ENCODE measurements around the gene AGBL1.
A peak's percentile ranks its signal among the peaks of the same experiment; 100 is the strongest.

The AGBL1 gene

DNA sequence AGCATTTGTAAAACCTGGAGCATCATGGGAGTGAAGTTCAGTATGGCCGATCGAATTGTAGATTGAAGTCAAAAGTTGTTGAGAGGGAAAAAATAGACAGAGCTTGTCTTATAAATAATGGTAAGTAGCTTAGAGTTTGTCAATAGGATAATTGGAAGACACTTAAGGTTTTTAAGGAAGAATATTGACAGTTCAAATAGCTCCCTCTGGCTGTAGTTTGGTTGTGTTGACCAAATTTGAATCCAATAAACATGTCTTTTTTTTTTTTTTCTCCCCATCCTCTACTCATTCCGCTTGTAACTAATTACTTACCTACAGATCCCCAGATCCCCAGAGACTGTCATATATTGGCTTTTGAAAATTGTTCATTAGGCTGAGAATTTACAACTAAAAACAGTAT lies 677.0 kb downstream of the AGBL1 start:
- no peak for DNase-seq

DNA sequence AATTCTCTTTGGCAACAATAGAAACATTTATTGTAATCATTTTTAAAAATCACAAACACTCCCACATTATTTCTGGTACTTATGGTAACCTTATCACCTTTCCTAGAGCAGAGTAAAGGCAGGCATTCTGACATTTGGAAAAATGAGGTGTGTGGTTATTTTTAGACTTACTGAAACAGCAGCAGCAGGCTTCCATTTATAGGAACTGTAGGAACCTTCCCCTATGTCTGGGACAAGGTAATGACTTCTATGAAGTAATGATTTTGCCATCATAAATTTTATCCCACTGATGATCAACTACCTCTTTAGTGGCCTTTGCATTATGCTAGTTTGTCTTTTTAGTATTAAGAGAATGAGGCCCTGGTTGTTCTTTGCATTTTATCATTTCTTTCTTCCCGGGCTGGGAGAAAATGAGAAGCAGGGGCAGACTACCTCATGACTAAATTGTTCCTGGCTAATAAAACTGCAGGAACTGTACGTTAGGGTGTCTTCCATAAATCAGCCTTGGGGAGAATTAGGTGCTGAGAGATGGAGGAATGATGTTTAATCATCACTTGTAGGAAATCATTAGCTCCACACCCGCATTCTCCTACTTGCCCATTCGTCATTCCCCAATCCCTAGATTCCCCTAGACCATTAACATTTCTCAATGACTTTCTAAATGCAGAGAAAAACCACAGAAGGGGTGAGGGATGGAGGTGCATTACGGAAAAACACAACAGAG lies 680.3 kb downstream of the AGBL1 start:
- no peak for DNase-seq

DNA sequence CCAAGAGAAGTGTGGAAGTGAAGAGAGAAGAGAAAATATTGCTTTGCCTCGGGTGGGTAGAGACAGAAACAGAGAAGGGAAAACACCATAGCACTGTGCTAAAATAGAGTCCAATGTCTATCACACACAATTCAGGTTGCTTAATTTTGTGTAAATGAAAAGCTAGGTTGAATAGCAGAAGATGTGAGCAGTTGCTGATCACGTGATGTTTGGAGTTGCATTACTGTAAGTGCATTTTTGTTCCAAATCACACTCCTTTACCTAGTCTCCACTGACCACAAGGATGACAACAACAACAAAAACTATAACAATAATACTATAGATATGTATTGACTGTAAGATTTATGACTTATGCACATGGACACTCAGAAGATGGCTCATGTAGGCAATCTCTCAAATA lies 683.2 kb downstream of the AGBL1 start:
- no peak for DNase-seq

DNA sequence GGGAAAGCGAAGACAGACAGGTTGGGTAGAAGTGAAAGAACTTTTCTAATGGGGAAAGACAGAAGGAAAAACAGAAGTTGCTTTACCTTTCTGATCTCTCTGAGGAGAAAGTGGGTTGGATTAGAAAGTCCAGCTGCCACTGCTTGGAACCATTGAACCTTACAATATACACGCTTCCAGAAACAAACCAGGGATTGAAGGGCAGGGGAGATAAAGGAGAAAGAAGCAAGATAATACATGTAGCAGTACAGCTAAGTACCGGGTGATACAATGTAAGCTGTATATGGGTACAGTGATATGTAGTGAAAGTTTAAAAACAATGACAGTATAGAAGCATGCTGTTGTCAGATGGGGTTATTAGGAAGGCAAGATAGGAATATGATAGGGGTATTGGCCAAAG lies 684.4 kb downstream of the AGBL1 start:
- no peak for DNase-seq

GRCh38 chr15:86765281-86765680 lies 685.6 kb downstream of the AGBL1 start:
- no peak for DNase-seq

- DNase-seq: no peak
Measured at GRCh38 chr15:86772369-86773059, 692.8 kb downstream of the AGBL1 start.

DNA sequence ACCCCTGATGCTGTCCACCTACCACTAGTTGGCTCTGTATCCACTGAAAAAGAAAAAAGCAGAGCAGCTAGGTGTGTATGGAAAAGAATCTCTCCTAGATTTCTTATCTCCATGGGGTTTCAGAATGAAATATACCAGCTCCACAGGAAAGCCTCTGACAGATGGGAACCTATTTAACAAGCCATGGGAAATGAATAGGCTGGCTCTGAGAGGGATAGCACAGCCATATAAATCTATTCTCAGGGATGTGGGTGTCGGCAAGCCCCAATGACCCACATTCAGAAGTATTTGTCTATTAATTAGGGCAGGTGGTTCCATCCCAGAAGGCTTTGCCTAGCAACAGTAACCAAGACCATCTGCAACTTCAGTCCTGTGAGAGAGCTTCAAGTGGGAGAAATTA lies 694.1 kb downstream of the AGBL1 start:
- DNase-seq: peak; percentile 86

- no peak for DNase-seq
Measured at GRCh38 chr15:86776145-86776544, 696.5 kb downstream of the AGBL1 start.

GRCh38 chr15:86796521-86796920 lies 716.9 kb downstream of the AGBL1 start:
- no peak for DNase-seq

DNA sequence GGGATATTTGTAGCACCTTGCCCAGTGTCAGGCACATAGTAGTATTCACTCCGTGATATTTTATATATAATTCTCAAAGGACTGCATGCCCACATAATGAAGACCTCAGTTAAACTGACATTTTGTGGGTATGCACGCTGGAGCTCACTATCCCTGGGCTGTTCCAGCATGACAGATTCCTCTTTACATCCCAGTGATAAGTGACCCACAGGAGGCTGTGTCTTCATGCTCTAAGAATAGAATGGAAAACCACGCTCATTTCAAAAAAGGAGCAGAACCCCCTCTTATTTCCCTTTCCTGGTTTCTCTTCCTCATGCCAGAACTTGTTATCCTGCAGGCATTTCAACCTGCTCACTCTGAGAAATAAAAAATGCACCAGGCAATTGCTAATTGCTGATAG lies 717.5 kb downstream of the AGBL1 start:
- no peak for DNase-seq

- DNase-seq: no peak
Measured at GRCh38 chr15:86799226-86799625, 719.6 kb downstream of the AGBL1 start.

- DNase-seq: no peak
Measured at GRCh38 chr15:86802244-86802643, 722.6 kb downstream of the AGBL1 start.

DNA sequence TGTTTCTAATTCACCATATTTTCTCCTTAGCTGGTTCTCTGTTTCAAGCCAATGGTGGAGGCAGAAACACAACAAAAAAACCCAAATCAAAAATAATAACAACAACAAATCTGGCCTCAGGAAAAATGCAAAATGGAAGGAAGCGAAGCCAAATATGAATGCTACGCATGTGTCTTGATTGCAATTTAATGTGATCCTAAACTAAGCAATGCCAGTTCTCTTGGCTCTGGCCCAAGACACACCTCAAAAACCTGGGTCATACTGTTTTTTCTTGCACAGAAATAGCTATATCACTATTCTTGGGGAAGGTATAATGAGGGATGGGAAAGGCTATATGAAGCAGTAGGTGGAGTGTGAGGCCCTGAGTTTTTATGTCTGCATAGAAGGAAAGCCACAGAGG lies 724.7 kb downstream of the AGBL1 start:
- no peak for DNase-seq

- DNase-seq: no peak
Measured at GRCh38 chr15:86810329-86810728, 730.7 kb downstream of the AGBL1 start.

DNA sequence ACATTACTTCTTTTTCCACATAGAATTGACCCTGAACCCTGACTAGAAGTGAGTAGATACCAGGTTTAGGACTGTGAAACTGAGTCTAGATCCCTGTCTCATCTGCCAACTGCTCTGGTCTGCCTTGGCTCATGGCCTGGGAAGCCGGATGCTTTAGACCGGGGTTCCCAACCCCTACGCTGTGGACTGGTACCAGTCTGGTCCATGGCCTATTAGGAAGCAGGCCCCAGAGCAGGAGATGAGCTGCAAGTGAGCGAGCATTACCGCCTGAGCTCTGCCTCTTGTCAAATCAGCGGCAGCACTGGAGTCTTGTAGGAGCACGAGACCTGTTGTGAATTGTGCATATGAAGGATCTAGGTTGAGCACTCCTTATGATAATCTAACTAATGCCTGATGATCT lies 734.2 kb downstream of the AGBL1 start:
- DNase-seq: no peak

- DNase-seq: no peak
Measured at GRCh38 chr15:86829245-86829644, 749.6 kb downstream of the AGBL1 start.

DNA sequence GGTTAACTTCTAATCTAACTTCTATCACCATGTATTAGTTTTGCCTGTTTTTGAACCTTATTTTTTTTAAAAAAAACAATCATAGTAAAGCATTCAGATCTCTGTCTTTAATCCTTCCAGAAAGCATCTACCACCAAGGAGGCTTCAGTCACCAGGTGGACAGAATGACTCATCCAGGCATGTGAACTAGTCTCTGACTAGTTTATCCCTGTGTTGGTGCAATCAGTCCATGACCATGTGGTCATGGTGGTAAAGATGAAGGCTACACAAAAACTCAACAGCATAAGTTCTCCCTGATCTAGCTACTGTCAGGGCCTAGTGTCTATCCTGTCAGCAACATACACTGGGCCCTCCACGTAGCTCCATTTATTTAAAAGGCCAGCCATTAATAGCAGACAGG lies 750.6 kb downstream of the AGBL1 start:
- DNase-seq: no peak

GRCh38 chr15:86833595-86833994 lies 753.9 kb downstream of the AGBL1 start:
- no peak for DNase-seq

DNA sequence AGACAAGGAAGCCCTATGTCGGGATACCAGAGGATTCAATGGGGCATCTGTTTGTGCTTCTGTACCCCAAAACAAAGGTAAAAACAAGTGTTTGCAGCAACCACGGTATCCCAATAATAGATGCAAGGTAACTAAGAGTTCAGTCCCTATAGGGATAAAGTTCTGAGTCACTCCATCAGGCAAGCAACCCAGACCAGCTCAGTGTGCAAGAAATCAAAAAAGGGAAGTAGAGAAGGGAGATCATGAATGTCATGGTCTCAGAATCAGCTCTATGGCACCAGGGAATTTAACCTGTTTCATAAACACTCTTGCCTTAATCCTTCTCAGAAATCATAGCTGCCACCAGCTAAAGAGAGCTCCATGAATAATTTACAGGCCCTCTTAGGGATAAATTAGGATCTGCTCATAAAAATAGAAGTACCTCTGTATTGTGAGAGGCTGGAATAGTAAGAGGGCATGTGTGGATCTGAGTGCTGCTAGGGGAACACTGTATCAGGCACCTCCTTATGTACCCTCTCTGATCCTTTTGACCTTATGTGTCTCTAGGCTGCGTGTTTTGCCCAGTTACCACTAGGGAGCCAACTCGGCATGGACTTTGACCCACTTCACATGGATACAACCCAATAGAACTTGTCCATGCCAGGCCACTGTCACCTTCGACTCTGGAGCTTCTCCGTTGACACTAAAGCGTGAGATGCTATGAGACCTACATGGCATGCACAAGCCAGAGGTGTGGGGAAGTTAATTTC lies 754.6 kb downstream of the AGBL1 start:
- no peak for DNase-seq

DNA sequence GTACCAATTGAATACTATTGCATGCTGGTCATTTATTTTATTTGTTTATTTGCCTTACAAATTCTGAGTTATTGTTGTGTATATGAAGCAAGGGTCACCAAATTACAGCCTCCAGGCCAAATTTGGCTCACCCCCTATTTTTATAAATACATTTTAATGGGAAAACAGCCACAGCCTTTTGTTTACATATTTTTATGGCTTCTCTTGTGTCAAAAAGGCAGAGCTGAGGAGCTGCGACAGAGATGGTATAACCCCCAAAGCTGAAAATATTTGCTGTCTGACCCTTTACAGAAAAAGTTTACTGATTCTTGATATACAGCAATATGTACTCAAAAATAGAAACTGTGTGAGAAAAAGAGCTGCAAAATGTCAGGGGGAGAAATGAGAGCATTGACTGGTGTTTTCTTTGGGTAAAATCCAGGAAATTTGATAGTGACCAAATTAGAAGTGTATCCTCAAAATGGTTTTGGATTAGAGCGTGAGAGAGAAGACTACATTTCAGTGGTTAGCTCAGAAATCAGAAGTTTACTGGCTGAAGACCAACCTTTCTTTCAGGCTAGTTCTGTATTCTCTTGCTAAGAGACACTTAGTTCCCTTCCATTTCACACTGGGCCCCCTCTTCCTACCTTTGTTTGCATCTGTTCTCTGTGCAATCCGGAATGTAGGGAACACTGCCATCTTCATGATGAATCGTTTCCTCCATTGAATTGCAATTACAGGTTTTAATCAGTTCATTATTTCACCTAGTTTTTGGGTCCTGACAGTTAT lies 757.8 kb downstream of the AGBL1 start:
- peak; percentile 0 for DNase-seq

DNA sequence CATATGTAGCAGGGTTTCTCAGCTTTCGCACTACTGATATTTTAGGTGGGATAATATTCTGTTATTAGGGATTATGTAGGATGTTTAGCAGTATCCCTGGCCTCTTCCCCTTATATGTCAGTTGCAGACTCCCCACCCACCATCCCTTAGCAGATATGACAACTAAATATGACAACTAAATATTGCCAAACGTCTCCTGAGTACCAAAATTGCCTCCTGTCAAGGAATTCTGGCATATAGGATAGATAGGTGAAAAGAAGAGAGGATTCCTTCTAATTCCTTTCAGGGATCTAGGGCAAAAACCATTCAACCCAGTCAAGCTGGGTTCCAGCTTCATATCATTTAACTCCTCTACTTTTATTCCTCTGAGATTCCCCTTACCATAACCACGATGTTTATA lies 759.8 kb downstream of the AGBL1 start:
- DNase-seq: no peak

GRCh38 chr15:86840996-86841395 lies 761.3 kb downstream of the AGBL1 start:
- DNase-seq: no peak

DNA sequence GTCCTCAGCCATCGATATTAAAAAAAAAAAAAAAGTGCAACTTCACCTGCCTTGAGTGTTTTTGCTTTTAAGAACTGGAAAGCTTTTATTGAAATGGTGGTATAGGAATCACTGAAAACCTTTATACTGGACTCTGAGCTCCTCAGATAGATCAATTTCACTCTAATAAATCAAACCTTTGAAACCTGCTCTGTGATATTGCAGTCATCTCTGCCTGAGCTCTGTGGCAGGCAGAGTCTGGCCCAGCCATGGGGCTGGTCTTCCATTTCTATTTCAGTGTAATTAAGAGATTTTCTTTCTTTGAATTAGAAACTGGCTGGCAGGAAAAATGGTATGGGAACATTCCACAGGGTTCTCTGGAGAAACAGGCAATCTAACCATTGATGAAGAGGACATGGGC lies 762.5 kb downstream of the AGBL1 start:
- no peak for DNase-seq
